ENCODE results near the gene FAM118A. TPM values are rescaled to one million over a fixed set of nuclear protein-coding genes. Genes with fewer than 3 reads are reported as not detected.

Gene FAM118A
- total RNA-seq, 1 donor from 2014 or later, result 18.3 TPM

DNA sequence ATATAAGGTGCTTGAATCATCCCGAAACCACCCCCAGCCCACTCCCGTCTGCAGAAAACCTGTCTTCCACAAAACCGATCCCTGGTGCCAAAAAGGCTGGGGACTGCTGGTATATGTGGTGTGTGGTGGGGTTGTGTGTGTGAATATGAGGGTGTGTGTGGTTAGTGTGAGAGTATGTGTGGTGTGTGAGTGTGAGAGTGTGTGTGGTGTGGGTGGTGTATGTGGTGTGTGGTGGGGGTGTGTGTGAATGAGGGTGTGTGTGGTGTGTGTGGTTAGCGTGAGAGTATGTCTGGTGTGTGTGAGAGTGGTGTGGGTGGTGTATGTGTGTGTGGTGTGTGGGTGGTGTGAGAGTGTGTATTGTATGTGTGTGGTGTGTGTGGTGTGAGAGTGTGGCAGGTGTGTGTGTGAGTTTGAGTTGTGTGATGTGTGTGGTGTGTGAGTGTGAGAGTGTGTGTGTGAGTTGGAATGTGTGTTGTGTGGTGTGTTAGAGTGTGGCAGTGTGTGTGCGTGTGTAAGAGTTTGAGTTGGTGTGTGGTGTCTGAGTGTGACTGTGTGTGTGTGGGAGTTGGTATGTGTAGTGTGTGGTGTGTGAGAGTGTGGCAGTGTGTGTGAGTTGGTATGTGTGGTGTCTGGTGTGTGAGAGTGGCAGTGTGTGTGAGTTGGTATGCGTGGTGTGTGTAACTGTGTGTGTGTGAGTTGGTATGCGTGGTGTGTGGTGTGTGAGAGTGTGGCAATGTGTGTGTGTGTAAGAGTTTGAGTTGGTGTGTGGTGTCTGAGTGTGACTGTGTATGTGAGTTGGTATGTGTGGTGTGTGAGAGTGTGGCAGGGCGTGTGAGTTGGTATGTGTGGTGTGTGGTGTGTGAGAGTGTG, 18.4 kb upstream of the FAM118A start:
- H3K27ac ChIP-seq (ENCODE audit: low read depth, low read length), result no peak overlapping the region
- H3K4me1 Mint-ChIP-seq (ENCODE audit: low read depth, unreplicated experiment), result no peaks in the 10 kb centered on the region
- TF ChIP-seq EZH2 (IDR thresholded peaks at IDR 0.05; ENCODE audit: insufficient read depth, low read length), result no peak
- TF ChIP-seq, protein P1, sequence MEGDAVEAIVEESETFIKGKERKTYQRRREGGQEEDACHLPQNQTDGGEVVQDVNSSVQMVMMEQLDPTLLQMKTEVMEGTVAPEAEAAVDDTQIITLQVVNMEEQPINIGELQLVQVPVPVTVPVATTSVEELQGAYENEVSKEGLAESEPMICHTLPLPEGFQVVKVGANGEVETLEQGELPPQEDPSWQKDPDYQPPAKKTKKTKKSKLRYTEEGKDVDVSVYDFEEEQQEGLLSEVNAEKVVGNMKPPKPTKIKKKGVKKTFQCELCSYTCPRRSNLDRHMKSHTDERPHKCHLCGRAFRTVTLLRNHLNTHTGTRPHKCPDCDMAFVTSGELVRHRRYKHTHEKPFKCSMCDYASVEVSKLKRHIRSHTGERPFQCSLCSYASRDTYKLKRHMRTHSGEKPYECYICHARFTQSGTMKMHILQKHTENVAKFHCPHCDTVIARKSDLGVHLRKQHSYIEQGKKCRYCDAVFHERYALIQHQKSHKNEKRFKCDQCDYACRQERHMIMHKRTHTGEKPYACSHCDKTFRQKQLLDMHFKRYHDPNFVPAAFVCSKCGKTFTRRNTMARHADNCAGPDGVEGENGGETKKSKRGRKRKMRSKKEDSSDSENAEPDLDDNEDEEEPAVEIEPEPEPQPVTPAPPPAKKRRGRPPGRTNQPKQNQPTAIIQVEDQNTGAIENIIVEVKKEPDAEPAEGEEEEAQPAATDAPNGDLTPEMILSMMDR (IDR thresholded peaks at IDR 0.05; ENCODE audit: insufficient read depth, low read depth, low read length), result no peak
- no peak for DNase-seq (ENCODE audit: low read depth)
- H3K36me3 Mint-ChIP-seq (ENCODE audit: low read depth, unreplicated experiment), result no peaks in the 10 kb centered on the region
- H3K4me3 Mint-ChIP-seq (ENCODE audit: unreplicated experiment), result no peak overlapping the region
- H3K27ac Mint-ChIP-seq (ENCODE audit: unreplicated experiment), result no peak overlapping the region
- no peaks in the 10 kb centered on the region for H3K9me3 ChIP-seq (ENCODE audit: insufficient read depth, low read depth, low read length)
- no peaks in the 10 kb centered on the region for H3K4me1 ChIP-seq (ENCODE audit: insufficient read depth, low read length)
- H3K9ac ChIP-seq (ENCODE audit: low read length), result no peak overlapping the region
- H3K27me3 Mint-ChIP-seq (ENCODE audit: low read depth, unreplicated experiment), result peaks cover 41% of the 10 kb centered on the region
- H3K27me3 ChIP-seq (ENCODE audit: insufficient read depth, low read length), result peaks cover 12% of the 10 kb centered on the region
- H2AFZ ChIP-seq (ENCODE audit: low read depth, low read length), result peak overlapping the region; percentile 18
- no peaks in the 10 kb centered on the region for H3K36me3 ChIP-seq (ENCODE audit: insufficient read depth, low read length)
- FAIRE-seq, result peak; percentile 62
- peaks cover 2% of the 10 kb centered on the region for H3K9me3 Mint-ChIP-seq (ENCODE audit: unreplicated experiment)
- no peak overlapping the region for H3K4me3 ChIP-seq (ENCODE audit: insufficient read depth, low read depth, low read length)
- no peaks in the 10 kb centered on the region for H3K79me2 ChIP-seq (ENCODE audit: insufficient read depth, low read length)
- H4K20me1 ChIP-seq (ENCODE audit: insufficient read depth, low read length), result no peaks in the 10 kb centered on the region
- H3K4me2 ChIP-seq (ENCODE audit: low read length), result no peak overlapping the region

DNA sequence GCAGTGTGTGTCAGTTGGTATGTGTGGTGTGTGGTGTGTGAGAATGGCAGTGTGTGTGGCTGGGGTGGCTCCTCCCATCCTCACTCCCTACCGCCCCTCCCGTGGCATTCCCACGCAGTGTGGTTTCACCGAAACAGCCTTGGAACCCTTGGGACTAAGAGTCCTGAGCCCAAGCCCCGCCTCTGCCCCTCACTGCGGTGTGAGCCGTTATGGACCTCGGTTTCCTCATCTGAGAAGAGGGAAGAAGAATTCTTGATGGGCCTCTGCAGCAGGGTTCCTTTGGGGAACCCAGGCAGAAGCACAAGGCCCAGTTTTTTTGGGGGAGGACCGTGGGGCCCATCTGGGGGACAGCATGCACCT, 17.8 kb upstream of the FAM118A start:
- H3K4me1 ChIP-seq (ENCODE audit: insufficient read depth, low read length), result no peaks in the 10 kb centered on the region
- Mint-ChIP-seq H3K27ac (ENCODE audit: unreplicated experiment) (no peak overlapping the region), H3K27me3 (ENCODE audit: low read depth, unreplicated experiment) (peaks cover 35% of the 10 kb centered on the region), H3K9me3 (ENCODE audit: unreplicated experiment) (peaks cover 2% of the 10 kb centered on the region), H3K4me3 (ENCODE audit: unreplicated experiment) (no peak overlapping the region), H3K36me3 (ENCODE audit: low read depth, unreplicated experiment) (no peaks in the 10 kb centered on the region), H3K4me1 (ENCODE audit: low read depth, unreplicated experiment) (no peaks in the 10 kb centered on the region)
- DNase-seq (ENCODE audit: low read depth), result no peak
- no peak overlapping the region for H3K4me3 ChIP-seq (ENCODE audit: insufficient read depth, low read depth, low read length)
- no peak for FAIRE-seq
- no peak overlapping the region for H3K9ac ChIP-seq (ENCODE audit: low read length)
- no peaks in the 10 kb centered on the region for H3K9me3 ChIP-seq (ENCODE audit: insufficient read depth, low read depth, low read length)
- no peak overlapping the region for H3K27ac ChIP-seq (ENCODE audit: low read depth, low read length)
- H3K4me2 ChIP-seq (ENCODE audit: low read length), result no peak overlapping the region
- no peaks in the 10 kb centered on the region for H4K20me1 ChIP-seq (ENCODE audit: insufficient read depth, low read length)
- no peak overlapping the region for H2AFZ ChIP-seq (ENCODE audit: low read depth, low read length)
- peaks cover 8% of the 10 kb centered on the region for H3K27me3 ChIP-seq (ENCODE audit: insufficient read depth, low read length)
- TF ChIP-seq, protein P1 (IDR thresholded peaks at IDR 0.05; ENCODE audit: insufficient read depth, low read depth, low read length), result no peak
- no peak for TF ChIP-seq EZH2 (IDR thresholded peaks at IDR 0.05; ENCODE audit: insufficient read depth, low read length)
- H3K79me2 ChIP-seq (ENCODE audit: insufficient read depth, low read length), result no peaks in the 10 kb centered on the region
- no peaks in the 10 kb centered on the region for H3K36me3 ChIP-seq (ENCODE audit: insufficient read depth, low read length)

Data from astrocyte (in vitro differentiated cells and primary cell).